GM19240 (cell line): ENCODE measurements around the gene ZNF438.
"Not testable (repeated sequence)": the region's sequence is repeated elsewhere in the genome, so short reads cannot be mapped to it uniquely, and the experiment has no call there.

ENCODE experiments used
- DNase-seq: peaks from one replicate; pipeline ENCODE4 v3.0.0; 2011; ENCODE audit warnings: low spot score; ENCODE audit not compliant: insufficient read length

ZNF438 gene

GRCh38 chr10:31031558-31032257 is at the start of gene ZNF438:
Gene ZNF438 (minus strand): TSS chr10:31031865. CDS start chr10:30877034, 154,831 bp downstream.
- peak; percentile 77 for DNase-seq

- DNase-seq = no peak
Measured at GRCh38 chr10:31076610-31076988, 44.9 kb upstream of the ZNF438 start.

GRCh38 chr10:31075881-31076609 is 44.4 kb upstream of the ZNF438 start:
- no peak for DNase-seq

GRCh38 chr10:31075434-31075833 is 43.8 kb upstream of the ZNF438 start:
- no peak for DNase-seq

DNA sequence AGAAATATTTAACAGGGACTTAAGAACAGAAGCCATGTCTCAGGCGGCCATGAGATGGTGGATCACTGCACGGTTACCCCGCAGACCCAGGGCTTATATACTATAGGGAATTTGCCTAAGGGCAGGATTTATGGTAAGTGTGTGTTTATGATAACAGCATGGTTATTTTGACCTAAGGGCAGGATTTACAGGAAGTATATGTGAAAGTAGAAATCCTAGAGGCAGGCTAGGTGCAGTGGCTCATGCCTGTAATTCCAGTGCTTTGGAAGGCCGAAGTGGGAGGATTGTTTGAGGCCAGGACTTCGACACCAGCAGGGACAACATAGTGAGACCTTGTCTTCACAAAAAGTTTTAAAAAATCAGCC is 43.0 kb upstream of the ZNF438 start:
- DNase-seq = no peak

DNA sequence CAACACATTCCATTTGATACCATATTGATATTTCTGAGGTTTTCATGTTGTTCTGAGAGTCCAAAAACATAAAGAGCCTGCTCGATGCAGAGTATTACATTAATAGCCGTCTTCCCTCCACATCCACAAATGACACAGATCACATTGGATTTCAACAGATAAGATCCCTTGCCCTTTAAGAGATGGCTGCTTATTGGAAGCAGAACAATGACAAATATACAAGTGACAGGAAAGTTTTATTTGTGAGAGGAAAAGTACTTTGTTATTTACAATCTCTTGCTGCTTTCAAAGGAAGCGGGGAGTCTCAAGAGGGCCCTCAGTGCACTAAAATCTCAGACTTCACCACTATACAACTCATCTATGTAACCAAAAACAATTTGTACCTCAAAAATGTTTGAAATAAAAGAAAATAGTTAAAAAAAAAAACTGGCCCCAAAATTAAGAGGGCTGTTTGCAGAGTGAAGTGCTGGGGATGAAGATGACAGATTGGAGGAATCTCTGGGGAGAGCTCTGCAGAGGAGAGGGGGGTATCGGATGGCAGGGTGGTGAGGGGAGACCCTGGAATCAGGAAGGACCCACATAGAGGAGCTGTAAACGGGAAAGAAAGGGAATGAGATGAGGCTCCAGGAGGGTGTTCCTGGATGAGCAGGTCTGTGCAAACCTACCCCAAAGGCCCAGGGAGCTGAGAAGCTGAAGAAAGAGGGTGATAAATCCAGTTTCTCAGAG is 42.5 kb upstream of the ZNF438 start:
- no peak for DNase-seq

DNA sequence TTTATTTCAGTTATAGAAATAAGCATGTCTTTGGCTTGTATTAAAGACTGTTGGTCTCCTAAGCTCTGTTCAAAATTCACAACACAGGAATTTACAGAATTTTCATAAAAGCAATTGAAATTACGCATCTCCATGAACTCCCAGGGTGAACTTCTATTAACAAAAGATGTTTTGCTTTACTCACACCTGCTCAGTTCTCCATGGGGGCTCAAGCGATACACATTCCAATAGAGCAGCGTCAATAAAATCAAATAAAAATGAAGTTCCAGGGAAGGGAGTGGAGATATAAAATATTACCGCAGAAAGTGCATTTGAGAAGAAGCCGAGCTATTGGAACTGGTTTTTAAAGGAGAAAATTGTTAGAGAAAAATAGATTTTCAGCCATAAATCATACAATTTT is 41.5 kb upstream of the ZNF438 start:
- DNase-seq = no peak

DNA sequence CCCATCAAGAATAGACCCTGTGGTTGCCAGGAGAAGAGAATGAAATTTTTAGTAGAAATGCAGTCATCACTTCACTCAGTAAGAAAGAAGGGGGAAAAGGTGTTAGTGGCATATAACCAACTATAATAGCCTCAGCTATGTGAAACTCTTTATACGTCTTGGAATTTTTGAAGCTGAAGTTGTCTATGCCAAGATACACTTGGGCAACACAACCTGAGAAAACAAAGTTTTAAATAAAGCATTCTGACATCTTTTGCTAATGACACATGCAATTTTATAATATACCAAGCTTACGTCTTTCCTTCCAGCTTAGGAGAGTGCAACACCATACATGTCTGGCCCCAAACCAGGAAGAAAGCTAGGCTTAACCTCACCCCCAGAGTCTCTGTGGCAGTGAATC is 40.8 kb upstream of the ZNF438 start:
- no peak for DNase-seq

GRCh38 chr10:31071232-31072005 is 39.8 kb upstream of the ZNF438 start:
- DNase-seq = no peak

DNA sequence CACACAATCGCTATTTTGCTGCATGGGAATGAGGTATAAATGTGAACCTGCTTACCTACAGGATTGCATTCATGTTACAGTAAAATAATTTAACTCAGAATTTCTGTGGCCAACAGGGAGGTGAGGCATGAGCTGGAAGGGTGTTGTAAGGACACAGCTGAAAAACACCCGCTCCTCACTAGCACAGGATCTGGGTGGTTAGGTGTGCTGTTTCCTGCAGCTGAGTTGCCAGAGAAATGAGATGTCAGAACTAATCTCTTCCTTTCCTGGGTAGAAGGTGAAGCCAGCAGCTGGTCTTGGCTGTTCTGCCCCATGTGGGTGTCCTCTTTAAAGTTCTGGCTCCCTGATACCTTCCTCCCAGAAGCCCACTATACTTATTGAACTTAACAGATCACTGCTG is 39.0 kb upstream of the ZNF438 start:
- DNase-seq = no peak

- DNase-seq = no peak
Measured at GRCh38 chr10:31070025-31070424, 38.4 kb upstream of the ZNF438 start.

DNA sequence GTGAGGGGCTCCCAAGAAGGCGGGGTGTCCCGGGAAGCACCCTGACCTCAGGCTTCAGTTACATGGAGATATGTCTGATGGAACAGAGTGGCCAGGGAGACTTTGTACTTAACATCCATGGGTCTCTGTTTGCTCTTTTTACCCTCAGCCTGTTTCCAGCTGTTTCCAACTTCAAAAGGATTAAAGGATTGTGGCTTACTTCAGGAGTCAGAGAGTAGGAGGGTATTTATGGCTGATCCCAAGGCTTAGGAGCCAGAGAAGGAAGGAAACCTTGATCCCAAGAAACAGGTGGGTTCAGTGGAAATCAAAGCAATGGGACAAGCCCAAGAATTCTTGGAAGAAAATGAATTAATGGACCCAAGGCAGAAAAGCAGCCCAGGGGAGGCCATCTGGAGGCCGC is 37.7 kb upstream of the ZNF438 start:
- no peak for DNase-seq

GRCh38 chr10:31064348-31064747 is 32.7 kb upstream of the ZNF438 start:
- no peak for DNase-seq

GRCh38 chr10:31063841-31064240 is 32.2 kb upstream of the ZNF438 start:
- DNase-seq = no peak

DNA sequence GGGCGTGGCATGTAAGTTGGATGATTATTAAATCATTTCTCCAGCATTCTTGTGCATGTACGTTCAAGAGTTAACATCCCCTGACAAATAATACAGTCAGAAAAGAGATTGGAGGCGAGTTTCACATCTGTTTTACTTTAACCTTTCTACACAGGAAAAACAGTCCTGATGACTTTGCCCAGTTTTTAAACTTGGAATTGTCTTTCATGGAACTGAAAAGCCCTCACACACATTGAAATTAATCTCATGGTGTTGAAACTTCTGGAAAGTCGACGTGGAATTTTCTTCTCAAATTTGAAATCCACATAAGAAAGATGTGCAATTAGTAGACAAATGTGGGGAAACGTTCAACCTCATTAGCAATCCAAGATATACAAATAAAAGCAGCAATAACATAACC is 31.2 kb upstream of the ZNF438 start:
- no peak for DNase-seq

DNA sequence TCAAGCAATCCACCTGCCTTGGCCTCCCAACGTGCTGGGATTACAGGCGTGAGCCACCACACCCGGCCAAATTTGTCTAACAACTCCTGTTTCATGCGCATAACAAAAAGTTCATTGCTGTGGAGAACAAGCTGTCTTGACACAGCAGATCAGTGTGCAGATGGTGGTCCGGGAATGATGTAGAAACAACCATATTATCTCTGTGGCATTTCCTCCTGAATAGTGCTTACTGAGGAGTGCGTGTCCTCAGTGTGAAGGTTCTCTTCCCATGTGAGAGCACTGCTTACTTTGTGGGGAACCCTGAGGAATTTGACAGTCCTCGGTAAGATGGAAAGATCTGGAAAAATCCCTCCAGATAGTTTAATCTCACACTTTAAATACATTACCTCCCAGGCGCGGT is 30.3 kb upstream of the ZNF438 start:
- no peak for DNase-seq

DNA sequence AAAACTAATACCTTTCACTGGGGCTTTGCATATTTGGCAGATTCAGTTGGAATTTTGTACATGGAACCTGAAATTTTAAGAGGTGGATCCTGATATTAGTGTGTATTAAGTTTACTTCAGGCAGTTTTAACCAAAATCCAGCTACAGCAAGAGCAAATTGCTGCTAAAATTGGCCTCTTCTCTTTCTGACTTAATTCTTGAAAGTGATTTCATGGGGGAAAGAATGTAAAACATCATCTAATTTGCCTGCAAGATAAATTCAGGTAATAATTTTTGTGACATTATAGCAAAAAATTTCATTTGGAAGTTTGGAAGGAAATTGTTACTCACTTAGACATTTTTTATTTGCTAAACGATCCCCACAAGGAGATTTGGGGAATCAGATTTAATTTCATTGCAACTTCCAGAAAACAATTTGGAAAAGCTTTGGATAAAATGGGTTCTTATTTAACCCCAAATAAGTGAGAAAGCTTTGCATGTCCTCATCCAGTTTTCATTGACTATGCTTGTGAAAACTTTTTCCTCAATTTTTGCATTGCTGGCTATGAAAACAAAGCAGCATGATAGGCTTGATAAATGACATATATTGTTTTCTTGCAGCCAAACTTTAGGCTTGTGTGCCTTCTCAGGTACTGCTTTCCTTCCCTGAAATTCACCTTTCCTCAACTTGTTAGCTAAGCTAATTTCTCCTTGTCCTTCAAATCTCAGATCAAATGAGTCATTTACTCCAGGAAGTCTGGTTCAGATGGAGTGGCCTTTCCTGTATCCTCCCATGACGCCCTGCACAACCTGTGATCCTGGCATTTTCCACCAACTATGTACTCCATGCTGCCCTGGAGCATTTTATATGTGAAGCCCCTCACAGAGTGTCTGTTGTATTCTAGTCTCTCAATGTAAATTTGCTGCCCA is 27.4 kb upstream of the ZNF438 start:
- DNase-seq = no peak

DNA sequence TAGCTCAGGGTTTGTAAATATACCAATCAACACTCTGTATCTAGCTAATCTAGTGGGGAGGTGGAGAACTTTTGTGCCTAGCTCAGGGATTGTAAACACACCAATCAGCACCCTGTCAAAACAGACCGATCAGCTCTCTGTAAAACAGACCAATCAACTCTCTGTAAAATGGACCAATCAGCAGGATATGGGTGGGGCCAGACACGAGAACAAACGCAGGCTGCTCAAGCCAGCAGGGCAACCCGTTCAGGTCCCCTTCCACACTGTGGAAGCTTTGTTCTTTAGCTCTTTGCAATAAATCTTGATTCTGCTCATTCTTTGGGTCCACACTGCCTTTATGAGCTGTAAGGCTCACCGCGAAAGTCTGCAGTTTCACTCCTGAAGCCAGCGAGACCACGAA is 25.0 kb upstream of the ZNF438 start:
- not testable (repeated sequence) for DNase-seq

DNA sequence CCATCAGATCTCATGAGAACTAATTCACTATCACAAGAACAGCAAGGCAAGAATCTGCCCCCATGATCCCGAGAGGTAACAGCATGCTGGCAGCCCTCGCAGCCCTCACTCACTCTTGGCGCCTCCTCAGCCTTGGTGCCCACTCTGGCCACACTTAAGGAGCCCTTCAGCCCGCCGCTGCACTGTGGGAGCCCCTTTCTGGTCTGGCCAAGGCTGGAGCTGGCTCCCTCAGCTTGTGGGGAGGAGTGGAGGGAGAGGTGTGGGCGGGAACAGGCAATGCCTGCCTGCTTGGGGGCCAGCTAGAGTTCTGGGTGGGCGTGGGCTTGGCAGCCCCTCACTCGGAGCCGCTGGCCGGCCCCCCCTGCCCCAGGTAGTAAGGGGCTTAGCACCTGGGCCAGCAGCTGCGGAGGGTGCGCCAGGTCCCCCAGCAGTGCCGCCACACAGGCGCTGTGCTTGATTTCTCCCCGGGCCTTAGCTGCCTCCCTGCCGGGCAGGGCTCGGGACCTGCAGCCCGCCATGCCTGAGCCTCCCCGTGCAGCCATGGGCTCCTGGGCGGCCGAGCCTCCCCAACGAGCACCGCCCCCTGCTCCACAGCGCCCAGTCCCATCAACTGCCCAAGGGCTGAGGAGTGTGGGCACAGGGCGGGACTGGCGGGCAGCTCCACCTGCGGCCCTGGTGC is 24.0 kb upstream of the ZNF438 start:
- no peak for DNase-seq

- no peak for DNase-seq
Measured at GRCh38 chr10:31051703-31052102, 20.0 kb upstream of the ZNF438 start.
